Placental pericyte (primary cell): ENCODE data around the gene CD300H. TPM values are rescaled to one million over a fixed set of nuclear protein-coding genes. Genes with fewer than 3 reads are reported as not detected.

ENCODE experiments used
- total RNA-seq: library from RNA; depleted of rRNA; stranded (reverse); fragments of >200 nt; gene quantifications from 2 replicates; pipeline ENCODE4 v1.2.3, GENCODE V29; 2012

The CD300H gene
- not detected in 2 replicates for total RNA-seq

DNA sequence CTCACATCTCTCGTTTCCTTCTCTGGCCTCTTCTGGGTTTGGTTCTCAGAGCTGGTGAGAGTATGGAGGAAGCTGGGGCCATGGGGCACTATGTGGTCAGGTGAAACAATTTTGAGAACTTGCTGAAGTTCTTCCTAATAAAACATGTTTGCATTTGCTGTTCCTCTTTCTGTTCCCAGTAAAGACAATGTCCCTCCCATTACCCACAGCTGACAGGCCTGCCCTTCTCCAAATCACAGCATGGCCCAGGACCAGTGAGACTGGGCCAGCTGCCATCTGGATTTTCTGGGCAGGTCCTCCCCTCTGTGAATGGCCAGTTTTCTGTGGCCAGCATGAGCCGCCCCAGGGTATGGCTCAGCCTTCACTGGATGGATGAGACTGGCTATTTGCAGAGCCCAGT is at the start of gene CD300H:
CD300H (minus strand) TSS at position 113 of the 400 bp plus-strand sequence.

DNA sequence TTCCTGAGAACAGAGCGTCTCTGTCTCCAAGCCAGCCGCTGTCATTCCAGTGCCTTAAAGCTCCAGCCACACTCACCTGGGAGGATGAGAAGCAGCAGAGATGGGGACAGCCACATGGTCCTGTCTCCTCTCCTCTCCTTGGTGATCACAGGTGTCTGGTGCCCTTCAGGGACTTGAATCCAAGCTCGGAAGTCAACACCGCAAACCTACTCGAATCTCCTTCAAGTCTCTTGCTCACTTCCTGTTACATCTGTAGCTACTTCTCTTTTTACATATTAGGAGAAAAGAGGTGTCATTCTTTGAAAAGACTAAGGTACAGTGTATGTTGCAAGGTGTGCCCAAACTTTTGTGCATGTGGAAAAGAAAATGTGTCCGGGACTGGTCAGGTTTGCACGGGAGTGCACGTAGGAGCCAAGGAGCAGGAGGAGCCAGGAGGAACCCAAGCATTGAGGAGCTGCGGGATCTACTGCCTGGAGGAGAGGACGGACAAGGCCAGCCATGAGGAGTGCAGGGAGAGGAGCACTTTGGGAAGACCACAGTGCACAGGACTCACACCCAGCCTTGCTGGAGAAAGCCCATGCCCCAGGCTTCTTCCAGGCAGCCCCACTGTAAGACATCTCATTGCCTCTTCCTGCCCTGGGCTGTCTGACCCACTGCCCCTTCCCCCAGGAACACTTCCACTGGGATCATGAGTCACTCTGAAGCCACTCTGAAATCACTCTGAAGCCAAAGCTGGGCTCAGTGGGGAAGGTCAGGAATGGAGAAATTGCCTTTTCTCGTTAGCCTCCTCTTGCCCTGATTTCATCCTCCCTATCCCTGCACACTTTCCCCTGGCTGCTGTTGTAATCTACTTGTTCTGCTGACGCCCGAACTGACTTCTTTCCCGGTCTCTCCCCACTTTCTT is 25.0 kb upstream of the CD300H start, which contains the start of gene CD300LD:
CD300LD (minus strand) TSS at position 197 of the 904 bp plus-strand sequence; CDS start at position 116, 81 bp downstream.

DNA sequence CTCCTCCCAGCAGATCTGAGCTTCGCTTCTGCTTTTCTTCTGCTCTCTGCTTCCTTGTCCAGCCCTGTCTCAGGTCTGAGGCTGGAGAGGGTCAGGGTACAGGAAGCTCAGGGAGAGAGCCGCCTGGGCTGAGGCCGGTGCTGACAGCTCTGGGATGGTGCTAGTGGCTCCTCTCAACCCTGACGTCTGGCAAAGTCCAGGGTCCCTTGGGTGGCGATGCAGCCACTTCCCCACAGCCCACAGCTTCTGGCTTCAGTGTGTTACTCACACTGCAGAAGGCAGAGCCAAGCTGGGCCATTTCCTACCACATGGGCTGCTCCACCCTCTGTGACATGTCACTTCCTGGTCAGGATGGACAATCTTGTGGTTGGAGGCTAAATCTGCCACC is 21.5 kb downstream of the CD300H start, which contains the start of gene CD300C:
CD300C (minus strand) TSS at position 273 of the 388 bp plus-strand sequence. CDS start 333 bp downstream, outside the sequence.

DNA sequence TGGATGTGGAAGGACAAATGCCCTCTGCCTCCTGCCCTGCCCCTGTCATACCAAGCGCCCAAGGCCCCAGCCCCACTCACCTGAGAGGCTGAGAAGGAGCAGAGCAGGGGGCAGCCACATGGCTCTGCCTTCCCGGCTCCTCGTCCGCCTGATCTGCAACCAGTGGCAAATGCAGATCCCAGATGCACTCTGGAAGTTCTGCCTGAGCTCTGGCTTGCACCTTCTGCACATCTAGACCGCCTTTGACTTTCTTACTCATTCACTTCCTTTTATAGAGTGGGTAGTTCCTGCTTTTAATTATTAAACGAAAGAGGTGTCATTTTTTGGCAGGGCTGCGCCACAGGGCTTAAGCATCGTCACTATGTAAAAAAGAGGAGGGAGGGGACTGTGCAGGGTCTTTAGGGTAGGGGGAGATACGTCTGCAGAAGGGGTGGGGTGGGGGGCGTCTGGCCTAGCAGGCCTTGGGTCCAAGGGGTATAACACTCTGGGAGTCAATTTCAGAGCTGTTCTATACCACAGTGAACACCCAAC is 36.0 kb downstream of the CD300H start, which contains the start of gene CD300LB:
CD300LB (minus strand) TSS at position 245 of the 531 bp plus-strand sequence; CDS start at position 120, 125 bp downstream.

Other genes starting within 250 kb of the CD300H start
- gene KIF19, start 241.3 kb downstream of the CD300H start, total RNA-seq, result not detected in 2 replicates
- not detected in 2 replicates for gene BTBD17, start 205.6 kb downstream of the CD300H start, total RNA-seq
- not detected in 2 replicates for gene GPR142, start 200.0 kb downstream of the CD300H start, total RNA-seq
- 0.72 and 8.3 TPM in 2 replicates for gene GPRC5C, start 135.4 kb downstream of the CD300H start, total RNA-seq
- not detected in 2 replicates for gene CD300A, start 100.9 kb downstream of the CD300H start, total RNA-seq
- not detected in 2 replicates for gene CD300LB, start 36.0 kb downstream of the CD300H start, total RNA-seq
- not detected in 2 replicates for gene CD300C, start 21.4 kb downstream of the CD300H start, total RNA-seq
- gene CD300LD, start 24.8 kb upstream of the CD300H start, total RNA-seq, result not detected in 2 replicates
- not detected in 2 replicates for gene CD300E, start 56.2 kb upstream of the CD300H start, total RNA-seq
- 0.29 TPM in 1 of 2 replicates, not detected in the other for gene CD300LF, start 145.4 kb upstream of the CD300H start, total RNA-seq
- gene RAB37, start 169.7 kb upstream of the CD300H start, total RNA-seq, result 0.29 TPM in 1 of 2 replicates, not detected in the other
- 37.5 and 101 TPM in 2 replicates for gene NHERF1, start 181.1 kb upstream of the CD300H start, total RNA-seq
- 27.2 and 53.8 TPM in 2 replicates for gene NAT9, start 208.8 kb upstream of the CD300H start, total RNA-seq